ENCODE measurements around the gene H2BW1.
"Not testable (repeated sequence)": the region's sequence is repeated elsewhere in the genome, so short reads cannot be mapped to it uniquely, and the experiment has no call there.

H2BW1 gene, protein sequence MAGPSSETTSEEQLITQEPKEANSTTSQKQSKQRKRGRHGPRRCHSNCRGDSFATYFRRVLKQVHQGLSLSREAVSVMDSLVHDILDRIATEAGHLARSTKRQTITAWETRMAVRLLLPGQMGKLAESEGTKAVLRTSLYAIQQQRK

DNA sequence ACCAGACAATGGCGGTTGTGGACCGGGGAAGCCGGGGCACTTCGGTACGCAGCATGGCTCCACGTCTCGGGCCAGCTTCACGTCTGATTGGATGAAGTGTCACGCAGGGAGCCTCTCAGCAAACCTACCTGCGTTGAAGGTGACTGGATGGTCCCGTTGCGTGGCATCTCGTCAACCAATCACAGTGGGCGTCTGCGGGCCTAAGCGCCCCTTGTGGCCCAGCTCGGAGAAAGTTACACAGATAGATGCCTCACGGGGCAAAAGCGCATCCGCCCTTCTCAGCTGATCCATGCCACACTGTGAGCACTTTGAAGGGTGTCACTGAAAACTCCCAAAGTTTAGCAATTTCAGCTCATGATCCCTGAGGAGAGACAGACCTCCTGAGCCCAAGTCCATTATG is at the start of gene H2BW1:
TSS of gene H2BW1 (minus strand) at position 103 of the 400 bp plus-strand sequence. CDS start 132 bp downstream, outside the sequence.
- Histone ChIP-seq H3K4me3 (ENCODE audit: low read depth, low read length) (no peak within 1 kb of the TSS), H3K27me3 (replicated peaks) (no peaks in the 10 kb centered on the region), H3K27ac (no peak within 1 kb of the TSS), H3K36me3 (replicated peaks) (no peaks in the 10 kb centered on the region)
- DNase-seq = no peak
- TF ChIP-seq, protein P1, sequence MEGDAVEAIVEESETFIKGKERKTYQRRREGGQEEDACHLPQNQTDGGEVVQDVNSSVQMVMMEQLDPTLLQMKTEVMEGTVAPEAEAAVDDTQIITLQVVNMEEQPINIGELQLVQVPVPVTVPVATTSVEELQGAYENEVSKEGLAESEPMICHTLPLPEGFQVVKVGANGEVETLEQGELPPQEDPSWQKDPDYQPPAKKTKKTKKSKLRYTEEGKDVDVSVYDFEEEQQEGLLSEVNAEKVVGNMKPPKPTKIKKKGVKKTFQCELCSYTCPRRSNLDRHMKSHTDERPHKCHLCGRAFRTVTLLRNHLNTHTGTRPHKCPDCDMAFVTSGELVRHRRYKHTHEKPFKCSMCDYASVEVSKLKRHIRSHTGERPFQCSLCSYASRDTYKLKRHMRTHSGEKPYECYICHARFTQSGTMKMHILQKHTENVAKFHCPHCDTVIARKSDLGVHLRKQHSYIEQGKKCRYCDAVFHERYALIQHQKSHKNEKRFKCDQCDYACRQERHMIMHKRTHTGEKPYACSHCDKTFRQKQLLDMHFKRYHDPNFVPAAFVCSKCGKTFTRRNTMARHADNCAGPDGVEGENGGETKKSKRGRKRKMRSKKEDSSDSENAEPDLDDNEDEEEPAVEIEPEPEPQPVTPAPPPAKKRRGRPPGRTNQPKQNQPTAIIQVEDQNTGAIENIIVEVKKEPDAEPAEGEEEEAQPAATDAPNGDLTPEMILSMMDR (IDR thresholded peaks at IDR 0.05; ENCODE audit: low read depth, low read length, missing control alignments) = no peak
- in situ Hi-C loops (cut with HindIII; ENCODE audit: low pct_ligation_motif_present, low sequenced_read_pairs) = no loop called here

GRCh38 chrX:104062636-104063035 is 49.1 kb upstream of the H2BW1 start:
- H3K27me3 ChIP-seq (replicated peaks); in situ Hi-C loops (cut with HindIII; ENCODE audit: low pct_ligation_motif_present, low sequenced_read_pairs); DNase-seq; H3K4me3 ChIP-seq (ENCODE audit: low read depth, low read length); H3K27ac ChIP-seq; H3K36me3 ChIP-seq (replicated peaks): not testable (repeated sequence)

DNA sequence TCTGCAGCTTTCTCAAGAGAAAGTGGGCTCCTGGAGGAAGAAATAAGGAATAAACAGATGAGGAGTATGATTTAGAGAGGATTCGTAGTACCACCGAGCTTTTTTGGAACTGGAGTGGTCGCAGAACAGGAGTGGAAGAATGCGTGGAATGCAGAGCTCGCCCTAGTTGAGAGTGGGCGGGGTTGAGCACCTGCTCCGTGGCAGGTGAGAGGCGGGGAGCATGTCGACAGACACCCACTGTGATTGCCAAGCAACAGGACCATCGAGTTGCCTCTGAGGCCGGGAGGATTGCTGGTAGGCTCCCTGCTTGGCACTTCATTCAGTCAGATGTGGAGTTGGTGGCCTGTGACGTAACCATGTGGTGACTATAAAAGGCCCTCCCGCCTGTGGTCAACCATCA is 41.4 kb upstream of the H2BW1 start:
- DNase-seq; H3K27me3 ChIP-seq (replicated peaks); in situ Hi-C loops (cut with HindIII; ENCODE audit: low pct_ligation_motif_present, low sequenced_read_pairs); H3K27ac ChIP-seq; H3K4me3 ChIP-seq (ENCODE audit: low read depth, low read length); H3K36me3 ChIP-seq (replicated peaks): not testable (repeated sequence)

GRCh38 chrX:104047171-104047570 is 33.7 kb upstream of the H2BW1 start:
- H3K4me3 ChIP-seq (ENCODE audit: low read depth, low read length) = no peak overlapping the region
- no peaks in the 10 kb centered on the region for H3K36me3 ChIP-seq (replicated peaks)
- no peak for DNase-seq
- in situ Hi-C loops (cut with HindIII; ENCODE audit: low pct_ligation_motif_present, low sequenced_read_pairs) = no loop called here
- H3K27ac ChIP-seq = no peak overlapping the region
- H3K27me3 ChIP-seq (replicated peaks) = no peaks in the 10 kb centered on the region
- TF ChIP-seq, protein P1 (IDR thresholded peaks at IDR 0.05; ENCODE audit: low read depth, low read length, missing control alignments) = no peak

DNA sequence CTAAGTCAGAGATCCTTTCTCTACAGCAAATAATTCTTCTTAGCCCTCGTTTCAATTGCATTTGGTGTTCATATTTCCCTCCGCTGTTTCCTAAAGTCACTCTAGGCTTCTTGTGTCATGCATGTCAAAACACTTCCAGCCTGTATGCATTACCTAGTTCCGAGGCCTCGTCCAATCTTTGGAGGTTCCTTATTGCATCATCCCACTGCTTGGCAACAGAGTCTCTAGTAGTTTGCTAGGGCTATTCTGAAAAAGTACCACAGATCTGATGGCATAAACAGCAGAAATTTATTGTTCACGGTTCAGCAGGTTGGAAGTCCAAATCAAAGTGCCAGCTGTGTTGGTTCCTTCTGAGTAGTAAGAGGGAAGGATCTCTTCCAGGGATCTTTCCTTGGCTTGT is 32.1 kb upstream of the H2BW1 start:
- Histone ChIP-seq H3K36me3 (replicated peaks) (no peaks in the 10 kb centered on the region), H3K27ac (no peak overlapping the region), H3K27me3 (replicated peaks) (no peaks in the 10 kb centered on the region), H3K4me3 (ENCODE audit: low read depth, low read length) (no peak overlapping the region)
- TF ChIP-seq, protein P1 (IDR thresholded peaks at IDR 0.05; ENCODE audit: low read depth, low read length, missing control alignments) = no peak
- no peak for DNase-seq
- in situ Hi-C loops (cut with HindIII; ENCODE audit: low pct_ligation_motif_present, low sequenced_read_pairs) = no loop called here

DNA sequence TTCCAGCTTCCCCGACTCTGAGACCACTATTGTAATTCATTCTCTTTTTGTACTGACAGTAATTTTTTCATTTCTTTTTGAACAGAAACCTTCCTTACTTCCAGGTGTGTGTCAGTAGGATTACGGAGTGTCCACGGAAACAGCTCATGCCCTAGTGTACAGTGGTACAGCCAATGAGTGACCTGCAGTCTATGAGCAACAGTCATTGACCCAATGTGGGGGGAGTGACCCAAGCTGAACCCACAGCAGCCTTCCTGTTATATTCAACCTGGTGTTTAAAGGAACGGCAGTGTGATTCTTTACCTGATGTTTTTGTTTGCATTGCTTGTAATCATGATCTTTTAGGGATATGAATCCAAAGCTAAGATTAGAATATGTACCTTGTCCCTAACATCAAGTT is 27.5 kb upstream of the H2BW1 start:
- in situ Hi-C loops (cut with HindIII; ENCODE audit: low pct_ligation_motif_present, low sequenced_read_pairs) = no loop called here
- no peak overlapping the region for H3K4me3 ChIP-seq (ENCODE audit: low read depth, low read length)
- TF ChIP-seq, protein P1 (IDR thresholded peaks at IDR 0.05; ENCODE audit: low read depth, low read length, missing control alignments) = no peak
- no peaks in the 10 kb centered on the region for H3K36me3 ChIP-seq (replicated peaks)
- H3K27me3 ChIP-seq (replicated peaks) = no peaks in the 10 kb centered on the region
- H3K27ac ChIP-seq = no peak overlapping the region
- DNase-seq = no peak
